ENCODE data around the gene ACY1. TPM values are rescaled to one million over a fixed set of nuclear protein-coding genes. Genes with fewer than 3 reads are reported as not detected.

Gene ACY1
- total and polyA plus RNA-seq, 11 donors: 14.8 to 45.3 (median 25.4) TPM

- peaks cover 0 to 56% (median 41%) of the 10 kb centered on the region in 9 donors for H3K36me3 ChIP-seq
- ATAC-seq (no peak), DNase-seq (peak in 1 of 5 donors; percentile 12)
- no peak overlapping the region for H3K27ac ChIP-seq
- H3K4me3 ChIP-seq: no peak overlapping the region
- H3K27me3 ChIP-seq: no peaks in the 10 kb centered on the region
- peaks cover 3 to 32% (median 23%) of the 10 kb centered on the region in 12 donors for H3K4me1 ChIP-seq
- no peak for TF ChIP-seq CTCF (IDR thresholded peaks at IDR 0.05)
- no peak for TF ChIP-seq POLR2A (IDR thresholded peaks at IDR 0.05)
- intact Hi-C loops (cut with DNase I): no loop called here
- no peaks in the 10 kb centered on the region for H3K9me3 ChIP-seq
- 83 to 92% (median 89%) methylated on average over 9 of the region's 9 CpGs for WGBS, 4 donors
Measured at GRCh38 chr3:51938780-51939425, 44.4 kb upstream of the ACY1 start.

GRCh38 chr3:51940648-51941462 lies 42.5 kb upstream of the ACY1 start:
- H3K9me3 ChIP-seq: no peaks in the 10 kb centered on the region
- peaks cover 0 to 47% (median 24%) of the 10 kb centered on the region in 9 donors for H3K36me3 ChIP-seq
- H3K27me3 ChIP-seq: no peaks in the 10 kb centered on the region
- intact Hi-C loops (cut with DNase I): loop anchor here in 4 of 10 donors (5.0 kb wide), 3 partner anchors 36 to 206 kb away; partner anchors contain the start of gene ABHD14A (in 1 of the 4)
- H3K27ac ChIP-seq: peak overlapping the region in 6 of 12 donors; percentile 53 to 78 (median 63)
- peak overlapping the region; percentile 36 to 93 (median 76) for H3K4me3 ChIP-seq
- ATAC-seq (no peak), DNase-seq (peak in 3 of 5 donors; percentile 5 to 15 (median 13))
- H3K4me1 ChIP-seq: peaks cover 3 to 32% (median 23%) of the 10 kb centered on the region in 12 donors
- no peak for TF ChIP-seq CTCF (IDR thresholded peaks at IDR 0.05)
- no peak for TF ChIP-seq POLR2A (IDR thresholded peaks at IDR 0.05)
- 37 to 43% (median 40%) methylated on average over 13 of the region's 13 CpGs for WGBS, 4 donors

DNA sequence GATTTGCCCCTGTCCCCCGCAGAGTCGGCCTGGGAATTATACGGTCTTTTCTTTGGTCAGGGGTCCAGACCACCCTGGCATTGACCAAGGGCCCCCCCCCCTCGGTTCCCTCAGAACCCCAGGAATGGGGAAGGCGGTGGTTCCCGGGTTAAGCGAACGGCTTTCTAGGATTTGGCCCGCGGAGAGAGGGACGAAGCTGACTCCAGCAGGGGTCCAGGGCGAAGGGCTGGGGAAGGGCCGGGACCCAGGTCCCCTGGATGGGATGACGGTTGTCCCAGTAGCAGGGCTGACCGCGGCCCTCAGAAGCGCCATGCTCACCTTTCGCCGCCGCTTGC lies 41.9 kb upstream of the ACY1 start:
- Histone ChIP-seq H3K4me1 (peaks cover 3 to 32% (median 23%) of the 10 kb centered on the region in 12 donors), H3K4me3 (peak overlapping the region; percentile 36 to 93 (median 76)), H3K9me3 (no peaks in the 10 kb centered on the region), H3K36me3 (peaks cover 0 to 42% (median 19%) of the 10 kb centered on the region in 9 donors), H3K27ac (peak overlapping the region in 11 of 12 donors; percentile 28 to 78 (median 58)), H3K27me3 (no peaks in the 10 kb centered on the region)
- no peak for TF ChIP-seq CTCF (IDR thresholded peaks at IDR 0.05)
- no peak for TF ChIP-seq POLR2A (IDR thresholded peaks at IDR 0.05)
- DNase-seq: no peak
- no peak for ATAC-seq
- intact Hi-C loops (cut with DNase I): loop anchor here in 4 of 10 donors (5.0 kb wide), 3 partner anchors 36 to 206 kb away; partner anchors contain the start of gene ABHD14A (in 1 of the 4)
- 0 to 1% (median 0%) methylated on average over 13 to 20 of the region's 20 CpGs for WGBS, 4 donors
